GM15510 (cell line): Measurements from ENCODE around the gene PI16.

Source experiments
- POLR2A ChIP-seq: IDR thresholded peaks from 3 replicates; pipeline ENCODE4 v1.6.1; 2011; ENCODE audit warnings: borderline replicate concordance; ENCODE audit not compliant: insufficient read length; ENCODE audit errors: extremely low read depth

Gene PI16, protein sequence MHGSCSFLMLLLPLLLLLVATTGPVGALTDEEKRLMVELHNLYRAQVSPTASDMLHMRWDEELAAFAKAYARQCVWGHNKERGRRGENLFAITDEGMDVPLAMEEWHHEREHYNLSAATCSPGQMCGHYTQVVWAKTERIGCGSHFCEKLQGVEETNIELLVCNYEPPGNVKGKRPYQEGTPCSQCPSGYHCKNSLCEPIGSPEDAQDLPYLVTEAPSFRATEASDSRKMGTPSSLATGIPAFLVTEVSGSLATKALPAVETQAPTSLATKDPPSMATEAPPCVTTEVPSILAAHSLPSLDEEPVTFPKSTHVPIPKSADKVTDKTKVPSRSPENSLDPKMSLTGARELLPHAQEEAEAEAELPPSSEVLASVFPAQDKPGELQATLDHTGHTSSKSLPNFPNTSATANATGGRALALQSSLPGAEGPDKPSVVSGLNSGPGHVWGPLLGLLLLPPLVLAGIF

DNA sequence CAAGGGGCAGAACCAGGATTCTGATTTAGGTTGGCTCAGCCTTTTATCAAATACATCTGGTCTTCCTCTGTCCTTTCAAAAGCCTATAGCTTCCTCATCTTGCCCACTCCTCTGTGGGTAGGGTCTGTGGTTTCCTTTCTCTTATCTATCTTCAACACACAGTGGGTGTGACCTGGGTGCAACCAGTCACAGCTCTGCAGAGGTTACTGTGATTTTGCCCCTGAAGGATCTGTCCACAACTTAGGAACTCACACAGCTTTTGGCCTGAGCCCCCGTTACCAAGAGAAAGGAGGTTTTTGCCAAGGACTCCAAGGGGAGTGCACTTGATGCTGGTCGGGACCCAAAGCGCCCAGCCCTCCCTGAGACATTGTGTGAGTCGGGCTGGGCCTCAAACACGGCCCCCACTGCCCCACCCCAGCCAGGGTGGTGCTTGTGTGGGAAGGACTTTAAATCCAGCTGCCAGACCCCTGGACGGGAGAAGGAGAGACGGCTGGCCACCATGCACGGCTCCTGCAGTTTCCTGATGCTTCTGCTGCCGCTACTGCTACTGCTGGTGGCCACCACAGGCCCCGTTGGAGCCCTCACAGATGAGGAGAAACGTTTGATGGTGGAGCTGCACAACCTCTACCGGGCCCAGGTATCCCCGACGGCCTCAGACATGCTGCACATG lies at the start of gene PI16:
Gene PI16, plus strand, starts transcription at position 477 of the 670 bp plus-strand sequence. Its CDS starts 23 bp downstream, at position 500.
- no peak for TF ChIP-seq POLR2A

DNA sequence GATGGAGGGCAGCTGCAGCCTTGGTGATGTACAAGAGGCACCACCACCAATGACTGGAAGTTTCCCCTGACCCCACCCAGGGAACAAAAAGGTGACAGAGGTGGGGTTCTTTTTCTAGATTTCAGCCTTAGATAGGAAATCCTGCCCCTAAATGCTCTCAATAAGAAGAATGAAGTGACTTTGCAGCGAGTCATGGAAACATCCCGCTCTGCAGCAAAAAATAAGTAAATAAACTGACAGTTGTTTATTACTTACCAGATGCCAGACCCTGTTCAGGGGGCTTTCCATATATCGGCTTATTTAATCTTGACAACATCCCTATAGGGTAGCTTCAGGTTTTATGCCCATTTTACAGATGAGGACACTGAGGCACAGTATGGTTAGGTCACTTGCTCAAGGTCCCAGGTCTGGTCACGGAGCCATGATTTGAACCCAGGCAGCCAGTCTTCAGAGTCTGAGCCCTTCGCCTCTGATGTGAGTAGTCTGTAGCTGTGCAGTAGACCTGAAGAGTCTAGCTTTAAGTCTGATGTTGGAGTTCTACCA lies 49.6 kb upstream of the PI16 start:
- TF ChIP-seq POLR2A, result no peak

DNA sequence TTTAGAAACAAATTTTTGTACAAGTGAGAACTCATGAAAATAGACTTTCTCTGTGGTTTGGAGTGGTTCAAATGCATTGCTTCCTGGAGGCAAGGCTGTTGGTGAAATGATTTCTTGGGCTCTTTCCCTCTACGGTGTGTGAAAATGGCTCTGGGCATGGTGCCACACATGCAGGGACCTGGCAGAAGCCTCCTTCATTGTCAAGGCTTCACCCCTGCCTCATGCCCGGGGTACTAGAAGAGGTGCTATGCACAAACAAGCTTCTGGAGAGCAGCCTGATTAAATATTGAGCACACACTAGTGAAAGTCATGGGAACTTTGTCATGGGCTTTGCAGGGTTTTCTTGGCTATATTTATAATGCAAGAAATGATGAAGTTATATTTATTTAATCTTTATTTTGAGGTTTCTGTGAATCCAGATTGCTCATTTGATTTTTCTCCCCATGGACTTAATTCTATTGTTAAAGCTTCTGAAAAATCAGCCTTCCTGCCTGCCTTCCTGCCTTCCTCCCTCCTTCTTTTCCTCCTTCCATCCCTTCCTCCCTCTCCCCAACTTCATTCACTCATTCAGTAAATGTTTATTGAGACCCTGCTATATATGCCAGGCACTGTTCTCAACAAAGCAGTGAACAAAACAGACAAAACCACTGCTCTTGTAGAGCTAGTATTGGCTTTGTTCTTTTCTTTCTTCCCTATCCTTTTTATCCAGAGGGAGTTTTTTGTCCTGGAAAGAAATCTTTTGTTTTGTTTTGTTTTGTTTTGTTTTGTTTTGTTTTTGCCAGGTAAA lies 47.8 kb upstream of the PI16 start:
- no peak for TF ChIP-seq POLR2A

DNA sequence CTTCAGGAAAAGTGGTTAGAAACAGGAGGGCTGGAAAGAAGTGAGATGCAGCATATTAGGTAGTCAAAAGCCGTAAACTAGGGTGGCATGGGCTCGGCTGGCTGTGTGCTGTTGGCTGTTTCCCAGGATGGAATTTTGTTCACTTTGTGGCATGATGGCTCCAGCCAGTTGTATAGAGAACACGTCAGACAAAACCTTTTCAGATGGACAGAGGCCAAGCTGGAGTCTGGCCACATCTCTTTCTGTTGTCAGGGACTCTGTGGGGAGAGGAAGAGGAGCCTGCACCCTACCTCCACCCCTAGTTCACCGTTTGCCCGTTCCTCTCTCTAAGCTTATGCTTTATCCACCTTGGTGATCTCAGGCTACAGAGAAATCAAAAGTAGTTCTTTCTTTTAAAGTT lies 46.8 kb upstream of the PI16 start:
- TF ChIP-seq POLR2A, result no peak

DNA sequence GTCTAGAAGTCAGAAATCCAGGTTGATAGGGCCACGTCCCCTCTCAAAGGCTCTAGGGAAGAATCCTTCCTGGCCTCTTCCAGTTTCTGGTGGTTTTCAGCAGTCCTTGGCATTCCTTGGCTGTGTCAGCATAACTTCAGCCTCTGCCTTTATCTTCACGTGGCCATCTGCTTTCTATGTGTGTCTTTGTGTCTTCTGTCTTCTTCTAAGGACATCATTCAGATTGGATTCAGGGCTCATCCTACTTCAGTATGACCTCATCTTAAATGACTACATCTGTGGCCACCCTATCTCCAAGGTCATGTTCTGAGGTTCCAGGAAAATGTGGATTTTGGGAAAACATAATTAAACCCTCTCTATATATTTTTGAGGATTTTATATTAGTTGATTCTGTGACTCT lies 45.8 kb upstream of the PI16 start:
- TF ChIP-seq POLR2A, result no peak

DNA sequence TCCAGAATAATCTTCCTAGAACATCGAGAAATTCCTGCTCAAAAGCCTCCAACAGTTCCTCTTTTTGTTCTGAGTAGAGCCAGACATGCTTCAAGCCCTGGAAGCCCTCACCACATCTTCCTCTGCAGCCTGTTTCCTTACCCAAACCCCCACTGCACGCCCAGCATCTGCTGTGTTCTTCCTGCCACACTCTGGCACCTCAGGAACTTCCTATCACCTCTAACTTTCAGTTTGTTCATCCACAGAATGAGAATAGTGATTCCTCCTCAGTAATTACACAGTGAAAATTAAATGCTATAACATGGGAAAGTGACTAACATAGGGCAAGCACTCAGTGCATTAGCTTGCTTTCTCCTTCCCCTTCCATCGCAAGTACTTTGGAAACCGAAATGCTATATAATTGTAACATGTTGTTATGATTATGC lies 42.5 kb upstream of the PI16 start:
- no peak for TF ChIP-seq POLR2A

DNA sequence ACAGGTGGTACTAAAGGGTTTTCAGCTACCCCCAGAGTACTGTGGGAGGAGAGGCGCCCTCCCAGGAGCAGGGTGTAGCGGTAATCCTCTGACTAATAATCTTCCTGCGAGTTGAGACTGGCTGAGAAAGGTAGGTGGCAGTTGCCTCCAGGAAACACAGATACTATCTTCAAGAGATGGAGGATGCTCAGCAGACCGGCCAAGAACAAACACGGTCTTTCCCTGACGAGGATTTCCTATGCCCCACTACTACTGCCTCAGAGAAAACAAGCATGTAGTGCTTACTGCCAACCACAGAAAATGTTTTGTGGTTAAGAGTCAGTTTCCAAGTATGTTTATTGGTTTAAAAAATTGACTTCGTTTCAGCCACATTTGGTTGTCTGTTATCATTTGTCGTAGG lies 42.0 kb upstream of the PI16 start:
- no peak for TF ChIP-seq POLR2A

DNA sequence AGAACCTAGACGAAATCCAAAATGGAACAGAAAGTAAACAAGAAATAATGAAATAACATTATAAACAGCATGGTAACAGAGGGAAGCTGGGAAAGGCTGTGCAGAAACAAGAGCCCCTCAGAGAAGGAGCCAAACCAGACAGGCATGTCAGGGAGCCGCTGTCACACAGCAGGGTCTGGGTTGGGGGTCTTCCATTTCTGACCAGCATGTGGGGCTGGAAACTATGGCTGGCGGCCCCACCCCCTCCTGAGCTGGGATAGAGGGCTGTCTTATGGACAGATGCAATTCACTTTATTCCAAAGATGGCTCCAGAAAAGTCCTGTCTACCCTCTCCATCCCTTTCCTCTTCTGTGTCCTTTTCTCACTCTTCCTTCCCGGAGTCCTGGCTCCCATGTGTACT lies 41.5 kb upstream of the PI16 start:
- TF ChIP-seq POLR2A, result no peak

DNA sequence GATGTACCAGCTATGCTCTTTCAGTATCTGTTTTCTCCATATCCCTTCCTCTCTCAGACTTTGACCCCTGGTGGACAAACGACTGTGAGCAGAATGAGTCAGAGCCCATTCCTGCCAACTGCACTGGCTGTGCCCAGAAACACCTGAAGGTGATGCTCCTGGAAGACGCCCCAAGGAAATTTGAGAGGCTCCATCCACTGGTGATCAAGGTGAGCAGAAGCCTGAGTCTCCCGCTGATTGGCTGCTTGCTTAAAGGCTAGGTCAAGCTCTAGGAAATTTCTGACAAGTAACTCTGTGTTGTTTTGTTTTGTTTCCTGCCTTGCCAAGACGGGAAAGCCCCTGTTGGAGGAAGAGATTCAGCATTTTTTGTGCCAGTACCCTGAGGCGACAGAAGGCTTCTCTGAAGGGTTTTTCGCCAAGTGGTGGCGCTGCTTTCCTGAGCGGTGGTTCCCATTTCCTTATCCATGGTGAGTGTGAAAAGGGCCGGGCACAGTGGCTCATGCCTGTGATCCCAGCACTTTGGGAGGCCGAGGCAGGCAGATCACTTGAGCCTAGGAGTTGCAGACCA lies 40.2 kb upstream of the PI16 start:
- TF ChIP-seq POLR2A, result no peak

DNA sequence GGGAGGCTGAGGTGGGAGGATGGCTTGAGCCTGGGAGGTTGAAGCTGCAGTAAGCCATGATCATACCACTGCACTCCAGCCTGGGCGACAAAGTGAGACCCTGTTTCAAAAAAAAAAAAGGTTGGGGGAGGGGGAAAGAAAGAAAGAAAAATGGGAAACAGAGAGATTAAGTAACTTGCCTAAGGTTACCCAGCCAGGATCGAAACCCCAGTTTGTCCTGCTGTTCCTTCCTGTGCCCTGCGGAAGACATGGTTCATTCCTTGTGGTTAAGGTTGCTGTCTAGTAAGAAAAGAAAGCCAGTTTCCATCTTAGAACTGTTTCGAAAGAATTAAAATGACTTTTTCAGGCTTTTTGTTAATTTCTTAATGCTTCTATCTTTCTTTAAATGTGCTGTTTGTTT lies 38.9 kb upstream of the PI16 start:
- no peak for TF ChIP-seq POLR2A

DNA sequence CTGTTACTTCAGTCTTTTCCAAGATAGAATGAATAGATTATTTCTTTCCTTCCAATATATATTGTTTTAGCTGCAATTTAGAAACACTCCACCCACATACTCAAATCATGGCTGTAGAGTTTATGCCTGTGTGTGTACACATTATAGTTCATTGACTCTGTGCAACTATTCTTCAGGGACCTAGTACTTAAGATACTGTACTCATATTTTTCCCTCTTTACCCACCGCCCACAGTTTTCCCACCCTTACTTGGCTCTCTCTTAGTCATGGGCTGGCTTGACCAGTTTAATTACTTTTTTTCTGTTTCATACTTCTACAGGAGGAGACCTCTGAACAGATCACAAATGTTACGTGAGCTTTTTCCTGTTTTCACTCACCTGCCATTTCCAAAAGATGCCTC lies 38.4 kb upstream of the PI16 start:
- no peak for TF ChIP-seq POLR2A

DNA sequence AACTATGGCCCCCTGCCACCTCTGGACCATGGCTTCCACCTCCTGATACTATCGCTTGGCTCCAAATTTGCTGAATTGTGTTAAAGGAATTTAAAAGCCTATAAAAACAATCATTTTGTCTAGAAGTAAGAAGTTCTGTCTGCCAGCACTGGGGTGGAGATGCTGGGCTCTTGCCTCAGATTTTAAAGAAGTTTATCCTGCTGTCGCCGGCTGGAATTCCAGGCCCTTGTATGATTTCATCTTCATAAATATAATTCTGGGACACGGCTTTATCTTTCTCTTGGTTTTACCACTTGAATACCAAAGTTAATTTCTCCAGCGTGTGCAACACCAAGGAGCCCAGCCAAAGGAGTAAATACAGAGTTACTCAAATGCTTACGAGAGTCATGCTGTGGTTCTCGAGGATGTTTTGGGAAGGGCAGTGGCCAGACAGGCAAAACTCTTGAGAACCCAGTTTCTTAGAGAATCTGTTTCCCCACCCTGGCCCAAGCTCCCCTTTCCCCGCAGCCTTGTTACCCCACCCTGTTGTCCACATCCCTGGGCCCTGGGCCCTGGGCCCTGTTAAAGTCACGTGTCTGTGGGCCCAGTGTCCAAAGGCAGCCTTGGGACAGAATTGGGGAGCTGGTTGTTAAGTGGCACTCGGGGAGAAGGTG lies 36.9 kb upstream of the PI16 start:
- TF ChIP-seq POLR2A, result no peak

DNA sequence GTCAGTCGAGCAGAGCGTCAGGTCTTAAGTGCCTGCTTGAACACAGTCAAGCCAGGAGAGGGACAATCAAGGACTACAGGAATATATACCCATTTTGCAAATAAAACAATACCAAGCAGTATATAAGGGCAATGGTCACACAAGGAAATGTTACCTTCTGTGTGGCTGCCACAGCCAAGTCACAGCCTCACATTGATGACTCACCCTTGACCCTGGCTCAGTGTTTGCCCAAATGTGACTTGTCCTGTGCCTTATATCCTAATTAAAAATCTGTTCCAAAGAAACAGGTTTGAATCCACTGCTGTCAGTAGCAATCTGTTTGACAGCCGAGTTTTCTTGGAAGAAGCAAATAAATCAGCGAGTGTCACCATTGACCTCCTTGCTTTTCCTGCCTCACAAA lies 34.5 kb upstream of the PI16 start:
- TF ChIP-seq POLR2A, result no peak

DNA sequence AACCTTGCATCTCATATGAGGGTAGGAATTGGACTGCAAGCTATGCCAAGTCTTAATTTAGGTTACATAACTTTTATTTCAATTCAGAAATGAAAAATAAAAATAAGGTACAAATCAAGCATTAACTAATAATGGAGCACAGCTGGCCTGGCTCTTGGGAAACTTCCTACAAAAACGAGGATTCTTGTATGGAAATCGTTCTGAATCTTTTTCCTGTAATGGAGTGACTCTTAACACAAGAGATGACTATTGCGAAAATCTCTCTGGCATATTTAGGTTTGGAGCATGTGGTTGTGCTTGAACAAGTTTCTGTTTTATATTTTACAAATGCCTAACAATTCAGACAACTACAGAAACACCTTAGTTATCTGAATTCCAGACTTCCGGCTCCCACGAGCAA lies 34.0 kb upstream of the PI16 start:
- TF ChIP-seq POLR2A, result no peak
